Measurements from ENCODE around the gene TMEM259. TPM values are rescaled to one million over a fixed set of nuclear protein-coding genes. Genes with fewer than 3 reads are reported as not detected.

The TMEM259 gene
- total RNA-seq, 1 experiment from 2014 or later = 202 TPM

DNA sequence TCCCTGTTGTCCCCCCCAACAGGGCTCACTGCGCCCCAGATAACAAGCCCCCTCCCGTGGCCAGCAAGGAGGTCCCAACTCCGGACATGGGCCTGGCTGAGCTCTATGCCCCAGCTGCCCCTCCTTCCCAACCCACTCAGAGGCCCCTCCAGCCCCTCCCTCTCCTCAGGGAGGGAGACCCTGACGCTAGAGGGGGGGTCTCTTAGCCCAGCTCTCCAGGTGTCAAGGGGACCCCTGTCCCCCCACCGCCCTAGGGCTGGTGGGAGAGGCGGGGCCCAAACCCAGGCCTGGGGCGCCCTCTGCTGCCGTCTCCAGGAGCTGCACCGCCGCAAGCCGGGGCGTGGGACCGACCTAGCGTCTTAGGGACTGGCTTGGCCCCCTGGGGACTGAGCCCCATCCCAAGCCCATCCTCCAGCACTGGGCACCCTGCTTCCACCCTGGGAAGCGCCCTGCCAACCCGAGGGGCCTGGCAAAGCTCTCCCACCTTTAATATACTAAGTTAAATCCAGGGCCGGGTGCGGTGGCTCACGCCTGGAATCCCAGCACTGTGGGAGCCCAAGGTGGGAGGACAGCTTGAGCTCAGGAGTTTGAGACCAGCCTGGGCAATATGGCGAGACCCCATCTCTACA lies 19.3 kb downstream of the TMEM259 start:
- intact Hi-C loops (cut with micrococcal nuclease) = no loop called here
- ATAC-seq = peak; percentile 77
- no peak for TF ChIP-seq CBX3 (IDR thresholded peaks at IDR 0.05; ENCODE audit: low read depth)
- TF ChIP-seq, protein P1, sequence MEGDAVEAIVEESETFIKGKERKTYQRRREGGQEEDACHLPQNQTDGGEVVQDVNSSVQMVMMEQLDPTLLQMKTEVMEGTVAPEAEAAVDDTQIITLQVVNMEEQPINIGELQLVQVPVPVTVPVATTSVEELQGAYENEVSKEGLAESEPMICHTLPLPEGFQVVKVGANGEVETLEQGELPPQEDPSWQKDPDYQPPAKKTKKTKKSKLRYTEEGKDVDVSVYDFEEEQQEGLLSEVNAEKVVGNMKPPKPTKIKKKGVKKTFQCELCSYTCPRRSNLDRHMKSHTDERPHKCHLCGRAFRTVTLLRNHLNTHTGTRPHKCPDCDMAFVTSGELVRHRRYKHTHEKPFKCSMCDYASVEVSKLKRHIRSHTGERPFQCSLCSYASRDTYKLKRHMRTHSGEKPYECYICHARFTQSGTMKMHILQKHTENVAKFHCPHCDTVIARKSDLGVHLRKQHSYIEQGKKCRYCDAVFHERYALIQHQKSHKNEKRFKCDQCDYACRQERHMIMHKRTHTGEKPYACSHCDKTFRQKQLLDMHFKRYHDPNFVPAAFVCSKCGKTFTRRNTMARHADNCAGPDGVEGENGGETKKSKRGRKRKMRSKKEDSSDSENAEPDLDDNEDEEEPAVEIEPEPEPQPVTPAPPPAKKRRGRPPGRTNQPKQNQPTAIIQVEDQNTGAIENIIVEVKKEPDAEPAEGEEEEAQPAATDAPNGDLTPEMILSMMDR (IDR thresholded peaks at IDR 0.05 in 2 of 3, conservative IDR thresholded peaks at IDR 0.05 in 1 of 3; ENCODE audit: borderline replicate concordance in 1 of 3, insufficient read depth in 1 of 3, low read depth in 2 of 3, low read length in 2 of 3) = peak; percentile 81 to 89 (median 87)
- peak; percentile 91 for TF ChIP-seq RAD21 (IDR thresholded peaks at IDR 0.05; ENCODE audit: low read depth)
- no TSS peak for BruUV-seq (replicated peaks)
- H3K27me3 ChIP-seq (ENCODE audit: insufficient read depth, low read length) = no peaks in the 10 kb centered on the region
- no peak for DNase-seq (ENCODE audit: low read depth, low spot score)
- CTCF ChIA-PET = no interaction called here
- no peaks in the 10 kb centered on the region for H3K36me3 ChIP-seq (ENCODE audit: control insufficient read depth in 1 of 2, insufficient read depth in 2 of 2, low read length in 2 of 2)
- no peak overlapping the region for H3K4me3 ChIP-seq (replicated peaks in 1 of 2; ENCODE audit: low read depth in 1 of 2, low read length in 2 of 2)
- no peaks in the 10 kb centered on the region for H4K20me1 ChIP-seq (ENCODE audit: insufficient read depth)
- H2AFZ ChIP-seq (ENCODE audit: low read depth, low read length, poor library complexity, severe bottlenecking) = peak overlapping the region; percentile 17
- H3K9me3 ChIP-seq (ENCODE audit: control insufficient read depth in 1 of 2, insufficient read depth in 1 of 2, low read depth in 1 of 2, low read length in 2 of 2) = no peaks in the 10 kb centered on the region
- H3K4me1 ChIP-seq (ENCODE audit: control insufficient read depth in 1 of 2, insufficient read depth in 2 of 2, low read length in 2 of 2) = peaks cover 5 to 12% of the 10 kb centered on the region in 2 experiments; a peak in 3 of 4 replicates
- H3K9me2 ChIP-seq (ENCODE audit: insufficient read depth) = no peaks in the 10 kb centered on the region
- POLR2A ChIA-PET = no interaction called here
- RAD21 ChIA-PET (ENCODE audit: low non-redundant PET in 1 of 2, low total read pairs in 2 of 2, uncharacterized antibody in 2 of 2, unreplicated experiment in 2 of 2) = interaction anchor here in 1 of 2 experiments (0.6 kb wide), 1 partner anchor 85 kb away, joined by 3 read pairs; no protein-coding TSS in a partner anchor
- no peak overlapping the region for H3K9ac ChIP-seq (ENCODE audit: low read length)
- H3K4me2 ChIP-seq (ENCODE audit: low read length) = peak overlapping the region; percentile 28
- H3K79me2 ChIP-seq (ENCODE audit: insufficient read depth, low read length) = no peaks in the 10 kb centered on the region
- H3K27ac ChIP-seq (ENCODE audit: low read depth, low read length) = no peak overlapping the region

DNA sequence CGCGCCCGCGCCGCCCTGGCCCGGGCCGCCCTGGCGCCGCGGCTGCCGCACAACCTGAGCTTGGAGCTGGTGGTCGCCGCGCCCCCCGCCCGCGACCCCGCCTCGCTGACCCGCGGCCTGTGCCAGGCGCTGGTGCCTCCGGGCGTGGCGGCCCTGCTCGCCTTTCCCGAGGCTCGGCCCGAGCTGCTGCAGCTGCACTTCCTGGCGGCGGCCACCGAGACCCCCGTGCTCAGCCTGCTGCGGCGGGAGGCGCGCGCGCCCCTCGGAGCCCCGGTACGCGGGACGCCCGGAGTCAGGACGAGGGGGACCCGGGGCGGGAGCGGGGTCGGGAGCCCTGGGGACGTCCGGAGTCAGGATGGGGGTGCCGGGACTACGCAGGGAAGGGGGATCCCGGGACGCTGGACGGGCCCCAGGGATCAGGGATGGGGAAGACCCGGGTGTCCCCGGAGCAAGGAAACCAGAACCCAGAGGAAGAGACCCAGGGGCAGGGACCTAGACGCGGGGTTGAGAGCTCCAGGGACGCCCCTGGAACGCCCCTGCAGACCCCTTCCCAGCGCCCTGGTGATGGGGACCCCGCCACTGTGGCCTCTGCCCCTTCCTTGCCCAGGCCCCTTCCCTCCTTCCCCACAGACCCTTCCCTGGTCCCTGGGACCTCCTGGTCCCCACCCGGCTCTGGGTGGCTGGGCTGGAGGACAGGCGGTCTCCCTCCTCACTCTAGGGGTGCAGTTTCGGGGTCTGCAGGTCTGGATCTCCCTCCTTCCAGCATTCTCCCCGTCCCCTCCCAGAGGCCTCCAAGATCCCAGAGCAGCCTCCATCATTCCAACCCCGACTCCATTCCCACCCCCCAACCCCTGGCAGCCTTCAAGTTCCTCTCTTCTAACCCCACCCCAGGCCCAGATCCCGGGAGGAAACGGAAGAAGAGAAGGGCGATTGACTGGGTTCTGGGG lies 20.1 kb downstream of the TMEM259 start:
- Histone ChIP-seq H3K27me3 (ENCODE audit: insufficient read depth, low read length) (no peaks in the 10 kb centered on the region), H3K27ac (ENCODE audit: low read depth, low read length) (no peak overlapping the region; the same call in 1 of the 2 replicates), H3K9me2 (ENCODE audit: insufficient read depth) (no peaks in the 10 kb centered on the region), H3K36me3 (ENCODE audit: control insufficient read depth in 1 of 2, insufficient read depth in 2 of 2, low read length in 2 of 2) (no peaks in the 10 kb centered on the region), H3K9me3 (ENCODE audit: control insufficient read depth in 1 of 2, insufficient read depth in 1 of 2, low read depth in 1 of 2, low read length in 2 of 2) (no peaks in the 10 kb centered on the region), H2AFZ (ENCODE audit: low read depth, low read length, poor library complexity, severe bottlenecking) (peak overlapping the region; percentile 17), H4K20me1 (ENCODE audit: insufficient read depth) (no peaks in the 10 kb centered on the region), H3K9ac (ENCODE audit: low read length) (no peak overlapping the region), H3K4me3 (replicated peaks in 1 of 2; ENCODE audit: low read depth in 1 of 2, low read length in 2 of 2) (no peak overlapping the region), H3K4me2 (ENCODE audit: low read length) (peak overlapping the region; percentile 28), H3K4me1 (ENCODE audit: control insufficient read depth in 1 of 2, insufficient read depth in 2 of 2, low read length in 2 of 2) (peaks cover 10 to 20% of the 10 kb centered on the region in 2 experiments), H3K79me2 (ENCODE audit: insufficient read depth, low read length) (no peaks in the 10 kb centered on the region)
- DNase-seq (ENCODE audit: low read depth, low spot score) (no peak), ATAC-seq (no peak)
- intact Hi-C loops (cut with micrococcal nuclease) = no loop called here
- BruUV-seq (replicated peaks) = no TSS peak
- CTCF ChIA-PET = no interaction called here
- RAD21 ChIA-PET (ENCODE audit: low non-redundant PET in 1 of 2, low total read pairs in 2 of 2, uncharacterized antibody in 2 of 2, unreplicated experiment in 2 of 2) = interaction anchor here in 1 of 2 experiments (0.6 kb wide), 1 partner anchor 84 kb away, joined by 3 read pairs; no protein-coding TSS in a partner anchor
- POLR2A ChIA-PET = no interaction called here
- TF ChIP-seq JUND (IDR thresholded peaks at IDR 0.05) (no peak), FOSL1 (IDR thresholded peaks at IDR 0.05; ENCODE audit: low read depth) (no peak), POLR2AphosphoS5 (IDR thresholded peaks at IDR 0.05; ENCODE audit: low read depth, low read length) (no peak), RAD21 (IDR thresholded peaks at IDR 0.05; ENCODE audit: low read depth) (no peak), POLR2A (IDR thresholded peaks at IDR 0.05; ENCODE audit: borderline replicate concordance, extremely low read depth, insufficient read depth, insufficient read length) (no peak), EGR1 (IDR thresholded peaks at IDR 0.05; ENCODE audit: low read depth) (no peak), YY1 (IDR thresholded peaks at IDR 0.05; ENCODE audit: extremely low read depth, insufficient replicate concordance, low read depth, low read length) (no peak), SP1 (IDR thresholded peaks at IDR 0.05; ENCODE audit: low read depth) (no peak), ZFX (IDR thresholded peaks at IDR 0.05) (no peak), EZH2 (IDR thresholded peaks at IDR 0.05) (no peak), EZH2phosphoT487 (IDR thresholded peaks at IDR 0.05; ENCODE audit: borderline replicate concordance) (no peak), CBX3 (IDR thresholded peaks at IDR 0.05; ENCODE audit: low read depth) (no peak)
- TF ChIP-seq, protein P2, sequence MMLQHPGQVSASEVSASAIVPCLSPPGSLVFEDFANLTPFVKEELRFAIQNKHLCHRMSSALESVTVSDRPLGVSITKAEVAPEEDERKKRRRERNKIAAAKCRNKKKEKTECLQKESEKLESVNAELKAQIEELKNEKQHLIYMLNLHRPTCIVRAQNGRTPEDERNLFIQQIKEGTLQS (IDR thresholded peaks at IDR 0.05) = no peak

All from HCT116 (cell line).